Breast epithelium (tissue), 3 donors: ENCODE measurements around the gene DLEC1.

Experiments used
- CTCF ChIP-seq, 3 donors: fragments of 450-650 bp; IDR thresholded peaks; one replicate each; pipeline ENCODE4 v1.5.1; 2016 to 2017; ENCODE audit warnings: antibody characterized with exemption in 3 of 3, mild to moderate bottlenecking in 3 of 3, moderate library complexity in 3 of 3
- POLR2AphosphoS5 ChIP-seq, 3 donors: sonication (generic); formaldehyde crosslinking; IDR thresholded peaks; one replicate each; pipeline ENCODE4 v1.6.1; 2017; ENCODE audit warnings: antibody characterized with exemption in 3 of 3

GRCh38 chr3:37995652-37996641, 43.1 kb upstream of the DLEC1 start:
- TF ChIP-seq CTCF (IDR thresholded peaks at IDR 0.05) (no peak), POLR2AphosphoS5 (IDR thresholded peaks at IDR 0.05) (no peak)
